ENCODE measurements around the gene KIF26B. TPM values are rescaled to one million over a fixed set of nuclear protein-coding genes. Genes with fewer than 3 reads are reported as not detected.

Gene KIF26B
- total RNA-seq, 1 experiment from 2014 or later = 1.2 TPM

GRCh38 chr1:245578771-245579170, 424.0 kb downstream of the KIF26B start:
- ChIA-PET POLR2A (no interaction called here), CTCF (interaction anchor here (0.6 kb wide), 1 partner anchor 89 kb away, joined by 3 read pairs; no protein-coding TSS in a partner anchor)
- Mint-ChIP-seq H3K9me3 (no peaks in the 10 kb centered on the region), H3K27me3 (ENCODE audit: low read depth) (no peaks in the 10 kb centered on the region), H3K27ac (no peak overlapping the region), H3K36me3 (no peaks in the 10 kb centered on the region), H3K4me1 (no peaks in the 10 kb centered on the region), H3K4me3 (no peak overlapping the region)
- no peak for ATAC-seq
- no peak for DNase-seq (ENCODE audit: low spot score)
- TF ChIP-seq MLX (CRISPR knock-in tag; IDR thresholded peaks at IDR 0.05) = no peak
- TF ChIP-seq ATF1 (CRISPR knock-in tag; IDR thresholded peaks at IDR 0.05) = no peak
- TF ChIP-seq RELA (CRISPR knock-in tag; IDR thresholded peaks at IDR 0.05; ENCODE audit: borderline replicate concordance) = no peak
- TF ChIP-seq HMGA2 (CRISPR knock-in tag; IDR thresholded peaks at IDR 0.05) = no peak
- no peak for TF ChIP-seq ETV6 (CRISPR knock-in tag; IDR thresholded peaks at IDR 0.05)
- no peak for TF ChIP-seq NFYB (CRISPR knock-in tag; conservative IDR thresholded peaks at IDR 0.05; ENCODE audit: low read depth)
- no peak for TF ChIP-seq ZNF138 (CRISPR knock-in tag; conservative IDR thresholded peaks at IDR 0.05)
- TF ChIP-seq, protein P1, sequence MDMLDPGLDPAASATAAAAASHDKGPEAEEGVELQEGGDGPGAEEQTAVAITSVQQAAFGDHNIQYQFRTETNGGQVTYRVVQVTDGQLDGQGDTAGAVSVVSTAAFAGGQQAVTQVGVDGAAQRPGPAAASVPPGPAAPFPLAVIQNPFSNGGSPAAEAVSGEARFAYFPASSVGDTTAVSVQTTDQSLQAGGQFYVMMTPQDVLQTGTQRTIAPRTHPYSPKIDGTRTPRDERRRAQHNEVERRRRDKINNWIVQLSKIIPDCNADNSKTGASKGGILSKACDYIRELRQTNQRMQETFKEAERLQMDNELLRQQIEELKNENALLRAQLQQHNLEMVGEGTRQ (CRISPR knock-in tag; IDR thresholded peaks at IDR 0.05) = no peak
- TF ChIP-seq FOXK1 (CRISPR knock-in tag; IDR thresholded peaks at IDR 0.05) = no peak

DNA sequence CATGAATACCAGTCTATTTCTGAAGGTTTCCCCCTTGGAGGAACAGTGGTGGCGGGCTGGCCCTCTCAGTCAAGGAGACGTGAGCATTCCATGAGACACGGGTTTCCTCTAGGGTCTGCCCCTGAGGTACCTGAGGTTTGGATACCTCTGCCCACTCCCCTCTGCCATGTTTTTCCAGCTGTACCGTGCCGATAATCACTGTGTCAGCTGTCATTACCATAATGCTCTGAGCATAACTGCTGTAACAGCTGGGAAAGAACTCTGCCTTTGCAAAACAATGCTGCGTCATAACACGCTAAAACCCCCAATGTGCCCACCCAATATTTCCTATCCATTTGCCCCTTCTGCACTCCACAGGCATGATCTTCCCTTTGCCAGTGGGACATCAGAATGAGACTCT, 425.1 kb downstream of the KIF26B start:
- ATAC-seq (no peak), DNase-seq (ENCODE audit: low spot score) (no peak)
- H3K27me3 Mint-ChIP-seq (ENCODE audit: low read depth) = no peaks in the 10 kb centered on the region
- no peak overlapping the region for H3K4me3 Mint-ChIP-seq
- CTCF ChIA-PET = no interaction called here
- no peak overlapping the region for H3K27ac Mint-ChIP-seq
- POLR2A ChIA-PET = no interaction called here
- peaks cover 2% of the 10 kb centered on the region; the same call in 1 of the 2 replicates for H3K4me1 Mint-ChIP-seq
- no peaks in the 10 kb centered on the region for H3K9me3 Mint-ChIP-seq
- no peaks in the 10 kb centered on the region for H3K36me3 Mint-ChIP-seq
- TF ChIP-seq ZNF532 (CRISPR knock-in tag; IDR thresholded peaks at IDR 0.05; ENCODE audit: borderline replicate concordance) (no peak), PRRX2 (CRISPR knock-in tag; IDR thresholded peaks at IDR 0.05) (no peak), NR3C1 (CRISPR knock-in tag; conservative IDR thresholded peaks at IDR 0.05; ENCODE audit: low read depth) (no peak), CREM (CRISPR knock-in tag; IDR thresholded peaks at IDR 0.05) (no peak), TP53 (CRISPR knock-in tag; IDR thresholded peaks at IDR 0.05) (no peak), ZNF219 (CRISPR knock-in tag; IDR thresholded peaks at IDR 0.05; ENCODE audit: borderline replicate concordance) (no peak), CTCF (IDR thresholded peaks at IDR 0.05) (no peak), E2F4 (CRISPR knock-in tag; IDR thresholded peaks at IDR 0.05; ENCODE audit: borderline replicate concordance, low read depth) (no peak), ZBTB21 (CRISPR knock-in tag; IDR thresholded peaks at IDR 0.05; ENCODE audit: borderline replicate concordance) (no peak), RELA (CRISPR knock-in tag; IDR thresholded peaks at IDR 0.05; ENCODE audit: borderline replicate concordance) (no peak), ETV6 (CRISPR knock-in tag; IDR thresholded peaks at IDR 0.05) (no peak), SOX15 (CRISPR knock-in tag; IDR thresholded peaks at IDR 0.05) (no peak), ZNF396 (CRISPR knock-in tag; IDR thresholded peaks at IDR 0.05; ENCODE audit: borderline replicate concordance) (no peak), JUN (CRISPR knock-in tag; IDR thresholded peaks at IDR 0.05) (no peak), IRF2 (CRISPR knock-in tag; IDR thresholded peaks at IDR 0.05; ENCODE audit: borderline replicate concordance, low read depth) (no peak)
- TF ChIP-seq, protein P2, sequence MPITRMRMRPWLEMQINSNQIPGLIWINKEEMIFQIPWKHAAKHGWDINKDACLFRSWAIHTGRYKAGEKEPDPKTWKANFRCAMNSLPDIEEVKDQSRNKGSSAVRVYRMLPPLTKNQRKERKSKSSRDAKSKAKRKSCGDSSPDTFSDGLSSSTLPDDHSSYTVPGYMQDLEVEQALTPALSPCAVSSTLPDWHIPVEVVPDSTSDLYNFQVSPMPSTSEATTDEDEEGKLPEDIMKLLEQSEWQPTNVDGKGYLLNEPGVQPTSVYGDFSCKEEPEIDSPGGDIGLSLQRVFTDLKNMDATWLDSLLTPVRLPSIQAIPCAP (CRISPR knock-in tag; IDR thresholded peaks at IDR 0.05) = no peak
- TF ChIP-seq, protein P3, sequence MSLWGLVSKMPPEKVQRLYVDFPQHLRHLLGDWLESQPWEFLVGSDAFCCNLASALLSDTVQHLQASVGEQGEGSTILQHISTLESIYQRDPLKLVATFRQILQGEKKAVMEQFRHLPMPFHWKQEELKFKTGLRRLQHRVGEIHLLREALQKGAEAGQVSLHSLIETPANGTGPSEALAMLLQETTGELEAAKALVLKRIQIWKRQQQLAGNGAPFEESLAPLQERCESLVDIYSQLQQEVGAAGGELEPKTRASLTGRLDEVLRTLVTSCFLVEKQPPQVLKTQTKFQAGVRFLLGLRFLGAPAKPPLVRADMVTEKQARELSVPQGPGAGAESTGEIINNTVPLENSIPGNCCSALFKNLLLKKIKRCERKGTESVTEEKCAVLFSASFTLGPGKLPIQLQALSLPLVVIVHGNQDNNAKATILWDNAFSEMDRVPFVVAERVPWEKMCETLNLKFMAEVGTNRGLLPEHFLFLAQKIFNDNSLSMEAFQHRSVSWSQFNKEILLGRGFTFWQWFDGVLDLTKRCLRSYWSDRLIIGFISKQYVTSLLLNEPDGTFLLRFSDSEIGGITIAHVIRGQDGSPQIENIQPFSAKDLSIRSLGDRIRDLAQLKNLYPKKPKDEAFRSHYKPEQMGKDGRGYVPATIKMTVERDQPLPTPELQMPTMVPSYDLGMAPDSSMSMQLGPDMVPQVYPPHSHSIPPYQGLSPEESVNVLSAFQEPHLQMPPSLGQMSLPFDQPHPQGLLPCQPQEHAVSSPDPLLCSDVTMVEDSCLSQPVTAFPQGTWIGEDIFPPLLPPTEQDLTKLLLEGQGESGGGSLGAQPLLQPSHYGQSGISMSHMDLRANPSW (CRISPR knock-in tag; conservative IDR thresholded peaks at IDR 0.05; ENCODE audit: low read depth) = no peak
